OCI-M2 (cell line): Measurements from ENCODE around the gene R3HDM4.
"Not testable (repeated sequence)": the region's sequence is repeated elsewhere in the genome, so short reads cannot be mapped to it uniquely, and the experiment has no call there.

Source experiments
- DNase-seq: peaks from one replicate; lab custom pipeline; 2025; ENCODE audit not compliant: unreplicated experiment; lab: John Stamatoyannopoulos, UW

The R3HDM4 gene

DNA sequence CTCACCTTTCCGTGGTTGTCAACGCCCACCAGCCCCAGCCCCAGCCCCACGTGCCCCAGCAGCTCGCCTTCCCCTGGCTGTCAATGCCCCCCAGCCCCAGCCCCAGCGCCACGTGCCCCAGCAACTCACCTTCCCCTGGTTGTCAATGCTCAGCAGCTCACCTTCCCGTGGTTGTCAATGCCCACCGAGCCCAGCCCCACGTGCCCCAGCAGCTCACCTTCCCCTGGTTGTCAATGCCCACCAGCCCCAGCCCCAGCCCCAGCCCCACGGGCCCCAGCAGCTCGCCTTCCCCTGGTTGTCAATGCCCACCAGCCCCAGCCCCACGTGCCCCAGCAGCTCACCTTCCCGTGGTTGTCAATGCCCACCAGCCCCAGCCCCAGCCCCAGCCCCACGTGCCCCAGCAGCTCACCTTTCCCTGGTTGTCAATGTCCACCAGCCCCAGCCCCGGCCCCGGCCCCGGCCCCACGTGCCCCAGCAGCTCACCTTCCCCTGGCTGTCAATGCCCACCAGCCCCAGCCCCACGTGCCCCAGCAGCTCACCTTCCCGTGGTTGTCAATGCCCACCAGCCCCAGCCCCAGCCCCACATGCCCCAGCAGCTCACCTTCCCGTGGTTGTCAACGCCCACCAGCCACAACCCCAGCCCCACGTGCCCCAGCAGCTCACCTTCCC is 34.9 kb downstream of the R3HDM4 start:
- not testable (repeated sequence) for DNase-seq

DNA sequence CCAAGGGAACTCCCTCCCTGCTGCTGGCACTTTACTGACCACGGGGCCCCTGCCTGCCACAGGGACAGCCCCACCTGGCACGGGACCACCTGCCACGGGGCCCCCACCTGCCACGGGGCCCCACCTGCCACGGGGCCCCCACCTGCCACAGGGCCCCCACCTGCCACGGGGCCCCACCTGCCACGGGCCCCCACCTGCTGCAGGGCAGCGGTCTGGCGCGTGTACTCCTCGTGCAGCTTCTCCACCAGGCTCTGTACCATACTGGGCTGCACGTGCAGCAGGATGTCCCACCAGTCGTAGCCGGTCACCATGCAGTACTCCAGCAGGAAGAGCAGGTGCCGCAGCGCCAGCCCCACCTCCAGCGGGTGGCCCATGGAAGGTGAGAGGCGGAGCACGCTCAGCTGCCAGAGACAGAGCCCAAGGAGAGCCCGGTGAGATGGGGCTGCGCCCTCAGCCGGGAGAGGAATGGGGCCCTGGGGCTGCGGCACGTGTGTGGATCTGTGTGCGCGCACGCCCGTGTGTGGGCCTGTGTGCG is 36.2 kb downstream of the R3HDM4 start:
- no peak for DNase-seq

DNA sequence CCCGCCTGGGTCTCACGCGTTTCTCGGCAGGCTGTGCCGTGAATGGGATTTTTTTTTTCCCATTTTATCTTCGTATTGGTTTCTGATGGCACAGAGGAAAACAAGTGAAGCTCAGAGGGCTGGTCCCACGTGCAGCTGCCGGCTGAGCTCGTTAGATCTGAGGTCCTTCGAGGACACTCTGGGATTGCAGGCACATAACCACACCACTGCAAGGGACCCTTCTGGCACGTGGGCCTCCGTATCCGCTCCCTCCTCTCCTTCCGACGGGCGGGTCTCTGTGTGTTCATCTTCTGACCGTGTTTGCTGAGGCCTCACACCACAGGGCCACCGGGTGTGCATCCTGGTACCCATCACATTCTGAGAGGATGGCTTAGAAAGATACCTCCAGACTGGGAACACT is 36.9 kb downstream of the R3HDM4 start:
- no peak for DNase-seq

DNA sequence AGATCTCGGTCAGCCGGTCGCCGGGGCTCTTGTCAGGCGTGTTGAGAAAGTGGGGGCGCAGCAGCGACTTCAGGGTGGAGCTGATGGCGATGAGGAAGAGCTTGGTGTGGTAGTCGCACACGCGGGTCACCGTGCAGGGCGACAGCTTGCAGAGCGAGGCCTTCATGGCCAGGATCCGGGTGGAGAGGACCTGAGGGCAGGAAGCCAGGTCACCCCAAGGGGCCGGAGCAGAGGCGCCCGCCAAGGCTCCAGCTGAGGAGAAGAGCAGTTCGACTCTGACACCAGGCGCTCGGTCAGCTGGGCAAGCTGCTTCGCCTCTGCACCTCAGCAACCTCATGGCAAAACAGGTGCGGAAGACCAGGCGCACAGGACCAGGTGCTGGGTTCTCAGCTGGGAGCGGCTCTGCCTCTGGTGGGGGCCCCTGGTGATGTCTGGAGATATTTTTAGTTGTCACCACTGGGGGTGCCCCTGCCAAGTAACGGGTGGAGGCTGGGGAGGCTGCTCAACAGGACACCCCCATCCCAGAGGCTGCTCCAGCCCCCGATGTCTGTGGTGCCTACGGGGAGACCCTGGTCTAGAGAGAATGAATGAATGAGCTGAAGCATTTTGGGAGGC is 37.6 kb downstream of the R3HDM4 start:
- no peak for DNase-seq

DNA sequence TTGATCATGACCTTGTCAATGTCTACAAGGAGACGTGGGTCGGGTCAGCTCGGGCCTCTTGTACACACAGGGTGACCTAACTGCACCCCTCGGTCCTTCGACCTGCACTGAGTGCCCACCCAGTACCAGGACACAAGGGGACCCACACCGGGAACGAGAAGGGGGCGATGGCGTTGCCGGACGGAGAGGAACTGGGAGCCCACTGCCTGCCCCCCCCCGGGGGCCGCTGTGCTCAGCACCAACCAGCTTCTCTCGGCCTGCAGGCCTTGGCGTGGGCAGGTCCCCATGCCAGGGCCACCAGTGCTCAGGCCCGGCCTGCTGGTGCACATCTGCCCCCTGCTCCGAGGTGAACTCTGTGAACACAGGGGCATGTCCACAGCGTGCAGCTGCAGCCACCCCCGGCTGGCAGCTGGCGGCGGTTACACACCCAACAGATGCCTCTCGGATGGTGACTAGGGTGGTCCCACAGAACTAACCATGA is 39.4 kb downstream of the R3HDM4 start:
- DNase-seq, result no peak

DNA sequence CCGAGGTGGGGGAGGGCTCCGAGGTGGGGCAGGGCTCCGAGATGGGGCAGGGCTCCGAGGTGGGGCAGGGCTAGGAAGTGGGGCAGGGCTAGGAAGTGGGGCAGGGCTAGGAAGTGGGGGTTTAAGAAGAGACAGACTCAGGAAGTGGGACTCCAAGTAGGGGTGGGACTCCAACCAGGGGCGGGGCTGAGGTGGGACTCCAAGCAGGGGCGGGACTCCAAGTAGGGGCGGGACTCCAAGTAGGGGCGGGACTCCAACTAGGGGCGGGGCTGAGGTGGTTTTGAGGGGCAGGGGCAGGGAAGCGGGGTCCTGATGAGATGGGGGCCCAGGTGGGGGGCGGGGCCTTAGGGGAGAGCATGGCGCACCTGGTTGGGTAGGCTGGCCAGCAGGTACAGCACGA is 39.9 kb downstream of the R3HDM4 start:
- DNase-seq, result no peak

DNA sequence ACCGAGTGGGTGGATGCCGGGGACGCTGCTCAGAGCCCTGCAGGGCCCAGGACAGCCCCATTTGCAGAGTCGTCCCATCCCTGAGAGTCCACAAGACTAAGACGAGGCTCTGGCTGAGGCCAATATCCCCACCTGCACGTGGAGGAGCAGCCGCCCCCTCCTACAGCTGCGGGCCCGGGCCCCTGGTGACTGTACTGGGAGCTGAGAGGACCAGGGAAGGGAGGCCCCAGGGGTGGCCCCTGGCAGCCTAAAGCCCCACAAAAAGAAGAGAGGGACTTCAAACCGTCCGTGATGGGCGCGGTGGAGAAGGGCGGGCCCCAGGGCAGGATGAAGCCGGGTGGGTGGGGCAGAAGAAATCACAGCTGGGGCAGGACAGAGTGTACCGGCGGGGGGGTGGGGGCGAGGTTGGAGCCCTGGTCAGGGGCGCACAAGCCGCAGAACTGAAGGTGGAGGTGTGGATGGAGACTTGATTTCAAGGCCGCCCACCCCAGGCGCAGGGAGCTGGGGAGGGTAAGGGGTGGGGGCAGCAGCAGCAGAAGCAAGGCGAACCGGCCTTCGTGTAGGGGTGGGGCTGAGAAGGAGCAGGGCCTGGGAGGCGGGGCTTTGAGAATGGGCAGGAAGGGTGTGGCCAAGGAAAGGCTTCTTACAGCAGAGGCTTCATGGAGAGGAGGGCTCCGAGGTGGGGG is 40.6 kb downstream of the R3HDM4 start:
- DNase-seq, result no peak

DNA sequence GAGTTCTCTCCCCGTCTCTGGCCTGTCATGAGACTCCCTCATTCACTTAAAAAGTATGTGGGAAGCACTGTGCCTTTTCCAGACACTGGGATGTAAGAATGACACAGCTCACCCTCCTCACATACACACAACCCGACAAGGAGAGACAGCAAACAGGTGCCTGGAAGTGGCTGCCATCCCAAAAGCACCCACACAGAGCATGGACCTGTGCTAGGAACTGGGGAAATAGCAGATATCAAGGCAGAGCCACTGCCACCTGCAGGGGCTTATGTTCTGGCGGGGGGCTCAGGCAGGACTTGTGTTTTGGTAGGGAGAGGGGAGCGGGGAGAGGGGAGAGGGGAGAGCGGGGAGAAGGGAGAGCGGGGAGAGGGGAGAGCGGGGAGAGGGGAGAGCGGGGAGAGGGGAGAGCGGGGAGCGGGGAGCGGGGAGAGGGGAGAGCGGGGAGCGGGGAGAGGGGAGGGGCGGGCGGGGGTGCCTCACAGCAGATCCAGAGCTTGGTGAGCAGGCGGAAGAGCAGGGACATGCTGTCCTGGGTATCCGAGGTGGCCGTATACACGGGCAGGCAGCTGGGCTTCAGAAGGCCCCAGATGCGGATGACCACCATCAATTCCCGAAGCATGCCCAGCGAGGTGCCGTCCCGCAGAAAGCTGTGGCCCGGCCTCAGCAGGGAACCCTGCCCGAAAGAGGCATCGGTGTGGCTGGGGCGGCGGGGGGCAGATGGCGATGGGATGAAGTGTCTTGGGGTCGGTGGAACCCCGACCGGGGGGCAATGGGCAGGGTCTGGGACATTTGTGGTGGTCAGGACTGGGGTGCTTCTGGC is 41.4 kb downstream of the R3HDM4 start:
- DNase-seq, result no peak

DNA sequence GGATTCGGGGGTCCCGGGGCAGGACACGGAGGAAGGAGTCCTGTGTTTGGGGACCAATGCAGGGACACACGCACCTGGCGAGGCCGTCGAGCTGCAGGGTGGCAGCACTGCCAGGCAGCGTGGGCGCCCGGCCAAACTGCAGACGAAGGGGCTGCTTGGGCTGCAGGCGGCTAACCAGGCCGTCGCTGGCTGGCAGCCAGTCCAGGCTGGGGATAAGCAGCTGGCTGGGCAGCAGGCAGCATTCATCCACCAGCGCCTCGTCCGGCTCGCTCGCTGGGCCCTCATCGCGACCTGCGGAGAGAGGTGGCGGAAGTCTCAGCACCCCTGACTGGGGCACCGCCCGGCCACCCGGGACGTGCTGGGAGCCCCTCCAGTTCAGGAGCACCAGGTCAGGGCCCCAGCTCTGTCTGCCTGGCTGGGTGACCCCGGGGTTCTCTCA is 42.0 kb downstream of the R3HDM4 start:
- no peak for DNase-seq

DNA sequence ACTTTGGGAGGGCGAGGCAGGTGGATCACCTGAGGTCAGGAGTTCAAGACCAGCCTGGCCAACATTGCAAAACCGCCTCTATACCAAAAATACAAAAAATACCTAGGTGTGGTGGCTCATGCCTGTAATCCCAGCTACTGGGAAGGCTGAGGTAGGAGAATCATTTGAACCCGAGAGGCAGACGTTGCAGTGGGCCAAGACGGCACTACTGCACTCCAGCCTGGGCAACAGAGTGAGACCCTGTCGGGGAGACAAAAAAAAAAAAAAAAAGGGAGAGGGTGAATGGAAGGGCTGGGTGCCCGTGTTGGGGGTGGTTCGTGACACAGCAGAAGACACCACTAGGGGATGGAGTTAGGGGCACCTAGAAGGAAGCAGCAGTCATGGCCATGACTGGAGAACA is 42.7 kb downstream of the R3HDM4 start:
- no peak for DNase-seq

DNA sequence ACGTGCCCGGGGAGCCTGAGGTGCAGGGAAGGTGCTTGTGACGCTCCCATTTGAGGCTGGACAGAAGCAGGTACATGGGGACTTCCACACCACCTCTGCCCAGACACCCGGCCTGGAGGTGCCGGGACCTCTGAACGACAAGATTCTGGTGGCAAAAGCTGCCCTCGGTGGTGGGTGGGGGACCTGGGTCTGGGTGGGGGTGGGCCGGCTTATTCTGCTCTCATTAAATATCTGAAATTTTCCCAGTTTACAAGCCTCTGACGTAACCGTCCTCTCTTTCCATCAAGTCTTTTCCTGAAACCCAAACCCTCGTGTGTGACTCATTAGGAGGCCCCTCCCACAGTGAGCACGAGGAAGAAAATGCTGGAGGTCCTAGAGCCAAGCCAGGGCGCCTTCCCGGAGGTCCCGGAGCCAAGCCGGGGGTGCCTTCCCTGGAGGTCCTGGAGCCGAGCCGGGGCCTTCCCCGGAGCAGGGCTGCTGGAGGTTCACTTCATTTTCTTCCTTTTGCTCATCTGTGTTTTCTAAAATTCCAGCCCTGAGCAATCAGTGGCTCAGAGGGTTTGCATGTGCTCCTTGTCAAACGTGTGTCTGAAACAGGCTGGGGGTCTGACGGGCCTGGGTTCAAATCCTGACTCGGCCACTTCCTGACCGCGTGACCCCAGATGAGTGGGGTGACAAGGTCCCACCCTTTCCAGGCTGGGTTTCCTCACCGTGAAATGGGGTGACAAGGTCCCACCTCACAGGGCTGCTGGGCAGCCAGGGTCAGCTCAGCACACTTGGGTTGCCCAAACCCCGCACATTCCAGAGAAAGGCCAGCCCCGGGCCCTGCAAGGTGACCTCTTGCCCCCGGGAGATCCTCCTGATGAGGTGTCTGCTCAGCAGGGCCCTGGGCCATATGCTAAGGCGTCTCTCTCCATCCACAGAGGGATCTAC is 43.5 kb downstream of the R3HDM4 start:
- no peak for DNase-seq

DNA sequence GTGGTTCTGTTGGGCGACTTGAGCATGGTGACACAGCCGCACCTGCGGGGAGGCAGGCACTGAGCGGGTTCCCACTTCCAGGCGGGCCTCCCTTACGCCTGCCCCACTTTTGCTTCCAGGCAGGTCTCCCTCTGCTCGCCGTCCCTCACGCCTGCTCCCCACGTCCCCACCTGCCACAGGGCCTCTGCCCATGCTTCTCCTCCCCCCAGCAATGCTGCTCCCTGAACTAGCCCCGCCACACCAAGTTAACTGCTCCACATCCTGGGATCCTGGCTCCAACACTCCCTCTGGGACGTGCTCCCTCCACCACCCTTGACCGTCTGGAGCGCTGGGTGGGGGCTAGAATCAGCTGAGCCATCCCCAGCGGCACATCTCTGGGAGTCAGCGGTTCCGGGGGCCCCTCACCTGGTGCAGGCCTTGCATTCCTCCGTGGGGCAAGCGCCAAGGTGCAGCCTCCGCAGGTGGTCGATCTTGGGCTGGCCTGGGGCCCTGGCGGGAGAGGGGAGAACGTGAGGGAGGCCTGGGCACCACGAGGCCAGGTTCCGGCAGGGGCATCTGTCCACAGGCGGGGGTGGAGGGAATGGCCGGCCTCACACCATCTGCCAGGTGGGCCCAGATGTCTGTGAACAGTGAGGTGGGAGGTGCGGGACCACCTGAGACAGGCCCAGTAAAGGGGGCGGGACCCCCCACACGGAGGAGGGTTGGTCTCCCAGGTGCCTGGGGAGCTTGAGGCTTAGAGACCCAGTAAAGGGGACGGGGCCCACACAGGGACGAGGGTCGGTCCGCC is 44.4 kb downstream of the R3HDM4 start:
- no peak for DNase-seq

DNA sequence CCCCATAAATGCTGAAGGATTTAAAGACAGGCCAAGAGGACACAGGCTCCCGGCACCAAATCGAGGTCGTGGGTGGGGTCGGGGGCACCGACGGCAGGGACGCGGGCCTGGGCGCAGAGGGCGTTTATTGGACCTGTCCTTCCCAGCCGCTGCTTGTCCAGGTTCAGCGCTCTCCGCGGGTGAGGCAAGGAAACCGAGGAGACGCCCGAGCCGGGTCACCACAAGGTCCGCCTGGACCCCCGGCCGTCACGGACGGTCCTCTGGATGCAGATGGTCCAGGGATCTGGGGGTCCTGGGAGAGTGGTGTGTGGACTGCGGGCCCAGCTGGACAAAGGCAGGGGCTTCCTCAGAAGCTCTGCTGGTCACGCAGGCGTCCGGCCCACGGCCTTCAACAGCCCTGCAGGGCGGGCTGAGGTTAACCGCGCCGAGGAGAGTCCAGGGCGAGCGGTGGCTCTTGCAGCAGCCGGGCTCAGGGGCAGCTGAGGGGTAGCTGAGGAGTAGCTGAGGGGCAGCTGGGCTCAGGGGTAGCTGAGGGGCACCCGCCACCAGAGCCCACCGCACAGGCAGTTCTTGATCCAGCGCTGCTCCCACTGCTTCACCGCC is 45.1 kb downstream of the R3HDM4 start:
- no peak for DNase-seq

DNA sequence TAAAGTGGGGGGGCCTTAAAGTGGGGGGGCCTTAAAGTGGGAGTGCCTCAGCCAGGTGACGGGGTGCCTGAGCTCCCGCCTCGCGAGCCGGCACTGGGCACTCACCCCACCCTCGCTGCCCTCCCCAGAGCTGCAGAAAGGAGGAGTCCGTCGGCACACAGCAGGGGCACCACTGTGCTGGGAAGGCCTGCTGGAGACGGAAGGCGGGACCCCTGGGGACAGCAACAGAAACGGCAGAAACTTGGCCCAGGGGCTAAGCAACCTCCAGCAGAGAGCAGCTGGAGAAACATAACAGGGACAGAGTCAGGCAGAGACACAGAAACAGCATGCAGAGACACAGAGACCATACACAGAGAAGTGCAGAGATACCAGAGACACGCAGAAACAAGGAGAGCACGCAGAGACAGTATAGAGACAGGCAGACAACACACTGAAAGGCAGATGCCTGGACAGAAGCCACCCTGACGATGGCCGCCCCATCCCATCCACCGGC is 45.7 kb downstream of the R3HDM4 start:
- DNase-seq, result no peak

DNA sequence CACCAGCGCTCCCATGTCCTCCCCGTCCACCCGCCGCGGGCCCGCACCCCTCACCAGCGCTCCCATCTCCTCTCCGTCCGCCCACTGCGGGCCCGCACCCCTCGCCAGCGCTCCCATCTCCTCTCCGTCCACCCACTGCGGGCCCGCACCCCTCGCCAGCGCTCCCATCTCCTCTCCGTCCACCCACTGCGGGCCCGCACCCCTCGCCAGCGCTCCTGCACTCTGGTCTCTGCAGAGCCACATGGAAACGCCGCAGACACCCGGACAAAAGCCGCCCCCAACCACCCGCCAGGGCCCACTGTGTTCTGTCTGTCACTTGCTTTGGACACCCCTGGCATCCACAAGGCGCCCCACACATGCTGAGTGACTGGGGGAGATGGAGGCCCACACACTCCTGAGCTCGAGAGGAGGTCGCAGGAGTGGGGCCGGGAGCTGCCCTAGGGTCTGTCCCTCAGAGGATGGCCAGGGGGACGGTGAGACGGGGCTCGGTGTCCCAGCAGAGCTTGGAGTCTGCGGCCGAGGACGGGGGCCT is 46.2 kb downstream of the R3HDM4 start:
- DNase-seq, result no peak

DNA sequence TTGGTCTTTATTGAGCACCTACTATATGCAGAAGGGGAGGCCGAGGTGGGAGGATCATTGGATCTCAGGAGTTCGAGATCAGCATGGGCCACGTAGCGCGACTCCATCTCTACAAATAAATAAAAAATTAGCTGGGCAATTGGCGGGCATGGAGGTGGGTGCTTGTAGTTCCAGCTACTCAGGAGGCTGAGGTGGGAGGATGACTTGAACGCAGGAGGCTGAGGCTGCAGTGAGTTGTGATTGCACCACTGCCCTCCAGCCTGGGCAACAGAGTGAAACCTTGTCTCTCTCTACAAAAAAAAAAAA is 49.8 kb downstream of the R3HDM4 start:
- DNase-seq, result no peak

DNA sequence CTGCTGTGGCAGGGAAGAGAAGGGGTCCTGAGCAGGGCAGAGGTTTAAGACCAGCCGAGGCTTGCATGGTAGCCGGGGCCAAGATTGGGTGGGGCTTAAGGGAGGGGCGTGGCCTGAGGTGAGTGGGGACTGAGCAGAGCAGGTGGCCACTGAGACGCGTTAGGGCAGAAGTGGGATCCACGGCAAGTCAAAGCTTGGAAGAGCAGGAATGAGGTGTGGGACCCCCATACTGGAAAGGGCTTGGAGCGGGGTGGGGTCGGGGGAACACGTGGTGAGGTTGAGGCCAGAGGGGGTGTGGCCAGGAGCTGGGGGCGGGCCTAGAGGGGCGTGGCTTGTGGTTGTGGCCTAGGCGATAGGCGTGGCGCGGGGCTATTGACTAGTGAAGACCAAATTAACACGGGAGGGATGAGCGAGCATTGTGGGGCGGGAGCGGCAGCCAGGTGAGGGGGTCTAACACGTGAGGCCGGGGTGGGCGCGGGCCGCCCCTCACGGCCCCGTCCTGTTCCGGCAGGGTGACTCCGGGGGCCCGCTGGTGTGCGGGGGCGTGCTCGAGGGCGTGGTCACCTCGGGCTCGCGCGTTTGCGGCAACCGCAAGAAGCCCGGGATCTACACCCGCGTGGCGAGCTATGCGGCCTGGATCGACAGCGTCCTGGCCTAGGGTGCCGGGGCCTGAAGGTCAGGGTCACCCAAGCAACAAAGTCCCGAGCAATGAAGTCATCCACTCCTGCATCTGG is 50.3 kb downstream of the R3HDM4 start:
- peak; percentile 70 for DNase-seq
